ENCODE data around the gene RELL2.

DNA sequence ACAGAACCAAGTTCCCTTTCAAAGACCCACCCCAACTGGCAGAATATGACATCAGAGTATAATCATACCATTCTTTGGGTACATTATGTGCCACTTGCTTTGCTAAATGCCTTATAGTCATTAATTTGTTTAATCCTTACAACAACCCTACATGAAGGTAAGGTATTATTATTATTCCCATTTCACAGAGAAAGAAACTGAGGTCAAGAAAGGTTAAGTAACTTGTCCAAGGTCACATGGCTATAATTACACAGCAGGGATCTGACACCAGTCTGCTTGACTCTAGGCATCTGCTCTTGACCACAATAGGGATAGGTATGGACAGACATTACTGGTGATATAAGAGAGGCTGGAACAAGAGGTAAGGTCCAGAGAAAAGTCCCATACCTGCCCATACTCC lies 13.2 kb downstream of the RELL2 start:
- TF ChIP-seq EZH2phosphoT487 (IDR thresholded peaks at IDR 0.05; ENCODE audit: insufficient read depth, low read depth): no peak
- TF ChIP-seq EZH2 (IDR thresholded peaks at IDR 0.05; ENCODE audit: insufficient read depth, poor library complexity, severe bottlenecking): no peak

All from GM23248 (cell line).